ENCODE data around the gene ATP13A3.

- TF ChIP-seq OSR1 (CRISPR knock-in tag; IDR thresholded peaks at IDR 0.05) (no peak), TCF4 (CRISPR knock-in tag; IDR thresholded peaks at IDR 0.05; ENCODE audit: borderline replicate concordance) (no peak), ZNF8 (CRISPR knock-in tag; IDR thresholded peaks at IDR 0.05) (no peak), GLIS3 (CRISPR knock-in tag; IDR thresholded peaks at IDR 0.05) (no peak), PATZ1 (CRISPR knock-in tag; IDR thresholded peaks at IDR 0.05; ENCODE audit: borderline replicate concordance) (no peak), ARNTL (CRISPR knock-in tag; IDR thresholded peaks at IDR 0.05; ENCODE audit: borderline replicate concordance, low read depth) (no peak), BACH2 (CRISPR knock-in tag; IDR thresholded peaks at IDR 0.05; ENCODE audit: borderline replicate concordance) (no peak), ZNF565 (CRISPR knock-in tag; conservative IDR thresholded peaks at IDR 0.05; ENCODE audit: low read depth) (no peak), ESRRG (CRISPR knock-in tag; IDR thresholded peaks at IDR 0.05) (no peak)
- TF ChIP-seq, protein P1, sequence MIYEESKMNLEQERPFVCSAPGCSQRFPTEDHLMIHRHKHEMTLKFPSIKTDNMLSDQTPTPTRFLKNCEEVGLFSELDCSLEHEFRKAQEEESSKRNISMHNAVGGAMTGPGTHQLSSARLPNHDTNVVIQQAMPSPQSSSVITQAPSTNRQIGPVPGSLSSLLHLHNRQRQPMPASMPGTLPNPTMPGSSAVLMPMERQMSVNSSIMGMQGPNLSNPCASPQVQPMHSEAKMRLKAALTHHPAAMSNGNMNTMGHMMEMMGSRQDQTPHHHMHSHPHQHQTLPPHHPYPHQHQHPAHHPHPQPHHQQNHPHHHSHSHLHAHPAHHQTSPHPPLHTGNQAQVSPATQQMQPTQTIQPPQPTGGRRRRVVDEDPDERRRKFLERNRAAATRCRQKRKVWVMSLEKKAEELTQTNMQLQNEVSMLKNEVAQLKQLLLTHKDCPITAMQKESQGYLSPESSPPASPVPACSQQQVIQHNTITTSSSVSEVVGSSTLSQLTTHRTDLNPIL (CRISPR knock-in tag; IDR thresholded peaks at IDR 0.05; ENCODE audit: low read depth): no peak
- TF ChIP-seq, protein P2, sequence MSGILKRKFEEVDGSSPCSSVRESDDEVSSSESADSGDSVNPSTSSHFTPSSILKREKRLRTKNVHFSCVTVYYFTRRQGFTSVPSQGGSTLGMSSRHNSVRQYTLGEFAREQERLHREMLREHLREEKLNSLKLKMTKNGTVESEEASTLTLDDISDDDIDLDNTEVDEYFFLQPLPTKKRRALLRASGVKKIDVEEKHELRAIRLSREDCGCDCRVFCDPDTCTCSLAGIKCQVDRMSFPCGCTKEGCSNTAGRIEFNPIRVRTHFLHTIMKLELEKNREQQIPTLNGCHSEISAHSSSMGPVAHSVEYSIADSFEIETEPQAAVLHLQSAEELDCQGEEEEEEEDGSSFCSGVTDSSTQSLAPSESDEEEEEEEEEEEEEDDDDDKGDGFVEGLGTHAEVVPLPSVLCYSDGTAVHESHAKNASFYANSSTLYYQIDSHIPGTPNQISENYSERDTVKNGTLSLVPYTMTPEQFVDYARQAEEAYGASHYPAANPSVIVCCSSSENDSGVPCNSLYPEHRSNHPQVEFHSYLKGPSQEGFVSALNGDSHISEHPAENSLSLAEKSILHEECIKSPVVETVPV (CRISPR knock-in tag; IDR thresholded peaks at IDR 0.05): no peak
Observed at GRCh38 chr3:194380326-194380725, 106.5 kb downstream of the ATP13A3 start.
